DMS153 (cell line): ENCODE results near the gene PHF1.
"Not testable (repeated sequence)": the region's sequence is repeated elsewhere in the genome, so short reads cannot be mapped to it uniquely, and the experiment has no call there.

Experiments
- DNase-seq: peaks from one replicate; lab custom pipeline; 2025; lab: John Stamatoyannopoulos, UW

PHF1 gene

DNA sequence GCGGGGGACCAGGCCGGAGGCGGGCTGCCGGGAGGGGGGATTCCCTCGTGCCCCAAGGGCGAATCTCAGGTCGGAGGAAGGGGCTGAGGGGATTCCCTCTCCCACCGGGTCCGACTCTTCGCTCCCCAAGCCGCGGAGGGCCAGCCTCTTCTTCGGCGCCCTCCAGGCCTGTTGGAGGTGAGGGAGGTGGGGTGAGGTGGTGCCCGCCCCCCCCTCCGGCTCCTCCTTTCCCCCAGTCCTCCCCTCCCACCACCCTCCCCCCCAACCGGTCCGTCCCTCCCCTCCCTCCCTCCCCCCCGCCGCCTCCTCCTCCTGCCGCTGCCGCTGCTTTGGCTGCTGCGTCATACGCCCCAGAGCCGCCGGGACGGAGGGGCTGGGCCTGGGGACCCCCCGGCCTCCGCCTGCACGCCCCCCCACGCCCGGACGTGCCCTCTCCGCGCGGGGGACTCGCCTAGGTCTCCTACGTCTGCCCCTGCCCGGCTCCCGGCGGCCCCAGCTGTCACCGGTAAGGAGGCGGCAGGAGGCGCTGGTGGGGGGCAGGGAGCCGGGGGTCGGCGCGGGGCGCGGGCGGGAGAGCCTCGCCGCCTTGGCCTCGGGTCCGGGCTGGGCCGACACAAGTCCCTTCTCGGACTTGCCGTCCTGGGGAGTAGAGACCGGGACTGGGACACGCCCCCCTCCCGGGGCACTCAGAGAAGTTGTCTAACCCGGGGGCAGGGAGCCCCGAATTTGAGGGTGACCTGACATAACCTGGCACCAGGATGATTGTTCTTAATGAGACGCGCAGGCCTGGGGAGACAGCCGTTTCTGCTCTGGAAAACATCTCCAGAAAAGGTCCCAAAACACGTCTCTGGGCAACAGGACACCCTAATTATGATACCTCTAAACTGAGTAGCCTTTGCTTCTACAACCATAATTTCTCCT is at the start of gene PHF1:
Gene PHF1 (plus strand): TSS at position 304 of the 921 bp plus-strand sequence. CDS start 1,250 bp downstream, outside the sequence.
- no peak for DNase-seq

DNA sequence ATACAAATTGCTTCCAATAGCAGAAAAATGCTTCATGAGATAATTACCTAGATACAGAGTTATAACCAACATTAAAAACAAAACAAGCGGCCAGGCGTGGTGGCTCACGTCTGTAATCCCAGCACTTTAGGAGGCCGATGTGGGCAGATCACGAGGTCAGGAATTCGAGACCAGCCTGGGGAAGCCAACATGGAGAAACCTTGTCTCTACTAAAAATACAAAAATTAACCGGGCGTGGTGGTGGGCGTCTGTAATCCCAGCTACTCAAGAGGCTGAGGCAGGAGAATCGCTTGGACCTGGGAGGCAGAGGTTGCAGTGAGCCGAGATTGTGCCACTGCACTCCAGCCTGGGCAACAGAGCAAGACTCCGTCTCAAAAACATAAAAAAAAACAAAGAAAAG is 47.3 kb upstream of the PHF1 start:
- not testable (repeated sequence) for DNase-seq

DNA sequence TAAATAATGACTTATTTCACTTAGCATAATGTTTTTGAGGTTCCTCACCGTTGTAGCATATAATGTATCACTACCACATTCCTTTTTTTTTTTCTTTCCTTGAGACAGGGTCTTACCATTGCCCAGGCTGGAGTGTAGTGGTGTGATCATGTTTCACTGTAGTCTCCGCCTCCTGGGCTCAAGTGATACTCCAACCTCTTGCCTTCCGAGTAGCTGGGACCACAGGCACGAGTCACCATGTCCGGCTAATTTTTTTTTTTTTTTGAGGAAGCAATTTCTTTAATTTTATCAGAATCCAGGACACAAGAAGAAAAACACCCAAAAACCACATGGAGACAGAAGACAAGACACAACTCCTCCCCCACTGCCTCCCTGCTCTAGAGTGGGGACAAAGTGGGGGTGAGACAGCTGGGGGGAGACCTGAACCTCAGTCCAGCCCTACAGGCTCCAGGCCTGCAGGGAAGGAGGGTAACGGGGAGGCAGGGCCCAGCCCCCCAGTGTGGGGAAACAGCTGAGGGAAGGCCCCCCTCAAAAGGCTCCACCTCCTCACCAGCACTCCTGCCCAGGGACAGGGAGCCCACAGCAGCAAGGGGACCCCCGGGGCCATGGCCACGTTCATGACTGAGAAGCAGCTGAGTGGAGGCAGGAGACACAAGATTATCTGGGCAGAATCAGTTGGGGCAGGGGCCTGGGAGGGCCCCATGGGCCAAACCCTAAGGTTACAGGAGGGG is 46.2 kb upstream of the PHF1 start:
- DNase-seq, result peak; percentile 42

DNA sequence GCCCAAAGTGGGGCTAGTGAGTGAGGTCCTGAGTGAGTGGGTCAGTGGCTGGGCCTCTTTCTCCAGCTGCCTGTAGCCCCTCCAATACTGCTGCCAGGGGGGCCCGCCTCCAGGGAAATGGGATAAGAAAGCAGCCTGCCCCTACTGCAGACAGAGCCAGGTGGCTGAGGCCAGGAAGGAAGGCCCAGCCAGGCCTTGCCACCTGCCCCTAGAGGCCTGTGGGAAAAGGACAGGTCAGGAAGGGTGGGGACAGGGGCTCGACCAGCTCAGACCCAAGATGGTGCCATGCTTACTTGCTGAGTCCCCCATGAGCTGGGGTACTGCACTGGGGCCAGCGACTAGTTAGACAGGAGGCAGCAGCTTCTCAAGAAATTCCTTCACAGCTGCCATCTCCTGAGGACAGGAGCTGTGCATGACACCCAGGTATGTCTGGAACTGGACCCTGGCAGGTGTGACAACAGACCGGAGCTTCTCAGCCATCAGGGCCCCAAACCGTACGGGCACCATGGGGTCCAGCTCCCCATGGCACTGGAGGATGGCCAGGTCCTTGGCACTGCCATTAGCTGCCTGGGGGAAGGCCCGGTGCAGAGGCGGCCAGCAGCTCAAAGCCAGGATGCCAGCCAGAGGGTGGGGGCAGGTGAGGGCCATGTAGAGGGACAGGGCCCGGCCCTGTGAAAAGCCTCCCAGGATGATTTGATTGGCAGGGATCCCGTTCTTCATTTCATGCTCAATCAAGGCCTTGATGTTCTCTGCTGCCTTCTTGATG is 45.4 kb upstream of the PHF1 start:
- not testable (repeated sequence) for DNase-seq

DNA sequence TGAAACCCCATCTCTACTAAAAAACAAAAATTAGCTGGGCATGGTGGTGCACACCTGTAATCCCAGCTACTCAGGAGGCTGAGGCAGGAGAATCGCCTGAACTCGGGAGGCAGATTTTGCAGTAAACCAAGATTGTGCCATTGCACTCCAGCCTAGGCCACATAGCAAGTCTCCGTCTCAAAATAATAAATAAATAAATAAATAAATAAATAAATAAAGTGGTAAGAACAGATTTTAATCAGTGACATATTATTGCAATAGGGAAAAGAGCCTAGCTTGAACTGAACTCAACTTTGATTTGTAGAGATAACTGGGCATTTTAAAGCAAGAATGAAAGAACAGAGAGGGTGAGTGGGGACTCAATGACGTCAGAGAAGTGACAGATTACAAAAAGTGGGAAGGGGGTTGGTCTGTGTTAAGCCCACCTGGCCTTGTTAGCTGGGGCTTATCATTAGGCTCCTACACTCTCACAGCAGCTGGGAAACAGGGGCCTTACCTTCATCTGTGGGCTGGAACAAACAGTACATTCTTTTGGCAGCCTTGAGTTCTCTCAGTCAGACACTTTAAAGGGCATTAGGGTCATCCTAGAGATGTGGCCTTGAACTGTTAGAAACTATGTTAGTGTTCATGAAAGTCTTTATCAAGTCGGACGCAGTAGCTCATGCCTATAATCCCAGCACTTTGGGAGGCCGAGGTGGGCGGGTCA is 43.7 kb upstream of the PHF1 start:
- DNase-seq, result no peak

DNA sequence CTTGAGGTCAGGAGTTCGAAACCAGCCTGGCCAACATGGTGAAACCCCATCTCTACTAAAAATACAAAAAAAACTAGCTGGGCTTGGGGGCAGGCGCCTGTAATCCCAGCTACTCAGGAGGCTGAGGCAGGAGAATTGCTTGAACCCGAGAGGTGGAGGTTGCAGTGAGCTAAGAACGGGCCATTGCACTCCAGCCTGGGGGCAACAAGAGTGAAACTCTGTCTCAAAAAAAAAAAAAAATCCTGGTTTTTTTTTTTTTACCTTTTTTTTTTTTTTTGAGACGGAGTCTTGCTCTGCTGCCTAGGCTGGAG is 43.1 kb upstream of the PHF1 start:
- not testable (repeated sequence) for DNase-seq

DNA sequence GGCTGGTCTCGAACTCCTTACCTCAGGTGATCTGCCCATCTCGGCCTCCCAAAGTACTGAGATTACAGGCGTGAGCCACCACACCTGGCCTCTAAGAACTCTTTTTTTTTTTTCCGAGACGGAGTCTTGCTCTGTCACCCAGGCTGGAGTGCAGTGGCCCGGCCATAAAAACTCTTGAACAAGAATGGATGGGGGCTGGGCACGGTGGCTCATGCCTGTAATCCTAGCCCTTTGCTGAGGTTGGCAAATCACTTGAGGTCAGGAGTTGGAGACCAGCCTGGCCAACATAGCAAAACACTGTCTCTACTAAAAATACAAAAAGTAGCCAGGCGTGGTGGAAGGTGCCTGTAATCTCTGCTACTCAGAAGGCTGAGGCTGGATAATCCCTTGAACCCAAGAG is 38.9 kb upstream of the PHF1 start:
- not testable (repeated sequence) for DNase-seq

DNA sequence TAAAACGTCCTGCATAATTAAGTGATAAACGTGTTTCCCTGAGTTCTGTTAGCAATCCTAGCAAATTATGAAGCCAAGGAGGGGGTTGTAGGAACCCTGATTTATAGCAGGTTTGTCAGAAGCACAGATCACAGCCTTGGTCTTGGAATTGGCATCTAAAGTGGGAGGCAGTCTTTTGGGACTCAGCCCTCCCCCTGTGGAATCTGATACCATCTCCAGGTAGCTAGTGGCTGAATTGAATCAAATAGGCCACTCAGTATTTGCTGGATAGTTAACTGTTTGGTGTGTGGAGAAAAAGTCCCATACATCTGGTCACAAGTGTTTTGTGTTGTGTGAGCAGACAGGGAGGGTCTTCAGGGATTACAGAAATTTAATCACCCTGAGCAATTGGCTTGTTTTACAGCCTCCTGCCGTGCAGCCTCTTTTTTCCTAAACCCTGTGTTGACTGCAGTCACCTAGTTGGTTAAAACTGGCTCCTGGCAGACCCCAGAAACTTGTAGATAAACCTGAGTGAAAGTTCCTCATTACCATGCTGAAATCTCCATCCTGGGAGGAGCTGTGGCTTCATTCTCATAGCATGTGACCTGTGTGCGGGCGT is 38.2 kb upstream of the PHF1 start:
- DNase-seq, result no peak

DNA sequence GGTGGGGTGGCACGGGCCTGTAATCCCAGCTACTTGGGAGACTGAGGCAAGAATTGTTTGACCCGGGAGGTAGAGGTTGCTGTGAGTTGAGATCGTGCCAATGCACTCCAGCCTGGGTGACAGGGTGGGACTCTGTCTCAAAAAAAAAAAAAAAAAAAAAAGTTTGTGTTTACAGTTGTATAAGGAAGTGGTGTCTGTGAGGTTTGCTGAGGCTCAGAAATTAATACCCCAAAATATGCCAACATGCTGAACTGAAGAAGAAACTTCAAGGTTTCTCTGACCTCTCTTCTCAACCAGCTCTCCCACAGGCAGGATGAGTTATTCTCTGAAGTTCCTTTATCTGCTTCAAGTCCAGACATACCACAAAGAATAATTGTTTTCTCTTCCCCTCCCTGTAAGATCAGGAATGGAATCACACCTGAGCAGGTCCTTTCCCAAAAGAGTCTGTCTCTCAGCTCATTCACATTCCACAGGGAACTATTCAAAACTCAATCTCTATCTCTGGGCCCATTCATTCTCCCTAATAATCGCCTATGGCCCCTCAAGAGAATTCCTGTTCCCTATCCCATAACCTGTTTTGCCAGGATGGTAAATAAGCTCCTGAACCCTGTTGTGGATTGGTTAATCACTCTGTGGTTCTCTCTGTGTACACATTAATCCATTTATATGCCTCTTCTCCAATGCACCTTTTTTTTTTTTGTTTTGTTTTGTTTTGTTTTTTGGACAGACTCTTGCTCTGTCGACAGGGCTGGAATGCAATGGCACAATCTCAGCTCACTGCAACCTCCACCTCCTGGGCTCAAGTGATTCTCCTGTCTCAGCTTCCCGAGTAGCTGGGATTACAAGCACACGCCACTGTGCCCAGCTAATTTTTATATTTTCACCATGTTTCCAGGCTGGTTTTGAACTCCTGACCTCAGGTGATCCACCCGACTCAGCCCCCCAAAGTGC is 36.6 kb upstream of the PHF1 start:
- DNase-seq, result no peak

DNA sequence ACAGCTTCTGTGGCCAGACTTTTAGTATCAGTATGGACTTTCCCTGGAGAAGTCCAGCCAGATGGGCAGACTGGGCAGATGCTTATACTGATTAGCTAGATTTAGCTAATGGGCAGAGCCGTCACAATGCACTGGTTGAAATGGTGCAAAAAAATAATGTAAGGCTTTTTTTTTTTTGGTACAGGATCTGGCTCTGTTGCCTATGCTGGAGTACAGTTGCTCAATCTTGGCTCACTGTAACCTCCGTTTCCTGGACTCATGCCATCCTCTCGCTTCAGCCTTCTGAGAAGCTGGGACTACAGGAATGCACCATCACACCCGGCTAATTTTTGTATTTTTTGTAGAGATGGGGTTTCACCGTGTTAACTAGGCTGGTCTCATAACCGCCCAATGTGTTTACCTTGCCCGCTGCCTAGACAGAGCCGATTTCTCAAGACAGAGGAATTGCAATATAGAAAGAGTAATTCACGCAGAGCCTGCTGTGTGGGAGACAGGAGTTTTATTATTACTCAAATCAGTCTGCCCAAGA is 35.6 kb upstream of the PHF1 start:
- DNase-seq, result no peak

DNA sequence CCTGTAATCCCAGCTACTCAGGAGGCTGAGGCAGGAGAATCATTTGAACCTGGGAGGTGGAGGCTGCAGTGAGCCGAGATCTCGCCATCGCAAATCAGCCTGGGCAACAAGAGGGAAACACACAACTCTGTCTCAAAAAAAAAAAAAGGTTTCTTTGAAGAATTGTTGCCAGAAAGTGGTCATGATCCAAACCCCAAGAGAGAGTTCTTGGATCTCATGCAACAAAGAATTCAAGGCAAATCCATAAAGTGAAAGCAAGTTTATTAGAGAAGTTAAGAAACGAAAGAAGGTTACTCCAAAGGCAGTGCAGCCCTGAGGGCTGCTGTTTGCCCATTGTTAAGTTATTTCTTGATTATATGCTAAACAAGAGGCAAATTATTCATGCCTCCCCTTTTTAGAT is 33.6 kb upstream of the PHF1 start:
- no peak for DNase-seq

DNA sequence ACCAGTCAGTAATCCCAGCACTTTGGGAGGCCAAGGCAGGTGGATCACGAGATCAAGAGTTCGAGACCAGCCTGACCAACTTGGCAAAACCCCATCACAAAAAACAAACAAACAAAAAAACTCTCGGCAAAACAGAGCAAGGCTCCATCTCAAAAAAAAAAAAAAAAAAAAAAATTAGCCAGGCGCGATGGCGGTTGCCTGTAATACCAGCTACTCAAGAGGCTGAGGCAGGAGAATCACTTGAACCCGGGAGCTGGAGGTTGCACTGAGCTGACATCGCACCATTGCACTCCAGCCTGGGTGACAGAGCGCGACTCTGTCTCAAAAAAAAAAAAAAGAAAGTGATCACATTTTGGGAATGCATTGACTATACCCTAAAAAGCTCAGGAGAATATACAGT is 31.6 kb upstream of the PHF1 start:
- DNase-seq, result not testable (repeated sequence)

DNA sequence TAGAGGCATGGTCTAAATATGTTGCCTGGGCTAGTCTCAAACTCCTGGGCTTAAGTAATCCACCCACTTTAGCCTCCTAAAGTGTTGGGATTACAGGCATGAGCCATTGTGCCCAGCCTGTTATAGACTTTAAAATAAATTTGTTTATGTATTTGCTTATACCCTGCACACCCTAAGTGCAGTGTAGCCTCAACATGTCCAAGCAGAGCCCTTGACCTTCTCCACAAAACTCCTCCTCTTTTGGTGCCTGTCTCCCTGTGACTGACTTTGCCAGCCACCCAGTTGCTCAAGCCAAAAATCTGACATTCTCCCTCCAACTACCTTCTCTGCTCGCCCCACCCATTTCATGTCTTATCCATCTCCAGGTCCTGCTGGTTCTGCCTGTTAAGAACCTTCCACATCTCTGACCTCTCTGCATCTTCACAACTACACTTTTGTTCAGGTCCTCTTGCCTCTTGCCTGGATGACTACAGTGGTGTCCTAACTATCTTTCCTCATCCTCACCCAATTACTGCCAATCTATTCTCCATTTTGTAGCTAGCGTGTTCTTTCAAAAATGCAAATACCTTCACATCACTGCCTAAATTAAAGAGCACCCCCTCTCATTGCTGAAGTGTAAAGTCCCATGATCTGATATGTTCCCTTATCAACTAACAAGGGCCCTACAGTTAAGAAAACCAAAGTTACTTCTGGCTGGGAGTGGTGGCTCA is 30.4 kb upstream of the PHF1 start:
- no peak for DNase-seq

DNA sequence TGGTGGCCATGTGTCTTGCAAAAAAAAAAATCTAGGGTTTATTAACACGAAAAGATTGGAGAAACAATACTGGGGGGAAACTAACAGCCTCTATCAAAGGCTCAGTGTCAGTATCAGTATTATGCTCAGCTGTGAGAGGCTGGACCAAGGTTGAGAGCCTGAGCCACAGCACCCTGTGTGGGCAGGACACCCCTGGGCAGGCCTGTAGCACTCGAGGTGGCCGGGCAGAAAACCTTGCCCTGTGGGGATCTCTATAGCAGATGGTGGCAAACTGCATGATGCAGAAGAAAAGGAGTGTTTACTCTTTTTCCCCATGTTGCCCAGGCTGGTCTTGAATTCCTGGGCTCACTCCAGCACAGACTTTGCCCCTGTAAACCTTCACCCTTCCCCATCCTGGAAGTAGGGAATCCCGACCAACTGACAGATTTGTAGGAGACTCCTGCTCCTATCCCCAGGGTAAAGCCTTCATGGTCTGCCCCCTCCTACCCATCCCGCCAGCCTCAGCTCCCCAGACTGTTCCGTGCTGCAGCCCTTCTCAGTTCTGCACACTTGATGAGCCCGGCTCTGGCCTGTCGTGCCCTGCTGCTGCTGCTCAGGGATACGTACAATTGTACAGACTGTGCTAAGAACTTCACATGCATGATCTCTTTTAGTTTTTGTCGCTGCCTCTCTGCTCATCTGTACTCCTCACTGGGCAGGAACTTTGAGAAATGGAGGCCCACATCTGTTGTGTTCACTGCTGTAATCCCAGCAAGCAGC is 27.2 kb upstream of the PHF1 start:
- no peak for DNase-seq

DNA sequence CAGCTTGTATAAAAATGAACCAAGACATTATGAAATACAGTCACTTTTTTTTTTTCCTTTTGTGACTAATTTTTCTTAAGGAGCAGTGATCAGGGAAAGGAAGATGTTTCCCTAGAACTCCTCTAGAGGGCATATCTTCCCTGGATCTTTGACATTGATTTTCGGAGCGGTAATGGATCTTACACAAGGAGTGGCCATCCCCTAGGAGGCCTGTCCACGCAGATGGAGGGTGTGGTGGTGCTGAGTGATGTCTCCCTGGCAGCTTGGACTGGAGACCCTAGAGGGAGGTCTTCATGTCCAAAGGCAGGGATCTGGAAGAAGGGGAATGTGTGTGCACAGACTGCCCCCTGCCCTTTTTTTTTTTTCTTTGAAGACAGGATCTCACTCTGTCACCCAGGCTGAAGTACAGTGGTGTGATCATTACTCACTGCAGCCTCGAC is 26.2 kb upstream of the PHF1 start:
- DNase-seq, result no peak

DNA sequence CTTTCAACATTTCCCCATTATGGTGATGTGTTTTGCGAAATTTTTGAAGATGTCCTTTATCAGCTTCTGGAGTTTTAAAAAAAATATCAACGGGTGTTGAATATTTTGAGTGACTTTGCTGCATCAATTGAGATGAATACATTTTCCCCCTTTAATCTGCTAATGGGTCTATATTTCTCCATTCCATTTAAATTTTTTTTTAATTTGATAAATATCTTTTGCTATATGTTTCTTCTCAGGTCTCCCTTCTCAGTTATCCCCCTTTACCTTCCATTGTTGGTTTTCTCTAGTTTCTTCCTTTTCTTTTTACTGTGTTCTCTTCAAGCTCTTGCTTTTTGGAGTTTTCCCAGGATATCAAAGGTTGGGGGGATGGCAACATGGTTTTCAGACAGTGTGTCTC is 20.6 kb upstream of the PHF1 start:
- no peak for DNase-seq

DNA sequence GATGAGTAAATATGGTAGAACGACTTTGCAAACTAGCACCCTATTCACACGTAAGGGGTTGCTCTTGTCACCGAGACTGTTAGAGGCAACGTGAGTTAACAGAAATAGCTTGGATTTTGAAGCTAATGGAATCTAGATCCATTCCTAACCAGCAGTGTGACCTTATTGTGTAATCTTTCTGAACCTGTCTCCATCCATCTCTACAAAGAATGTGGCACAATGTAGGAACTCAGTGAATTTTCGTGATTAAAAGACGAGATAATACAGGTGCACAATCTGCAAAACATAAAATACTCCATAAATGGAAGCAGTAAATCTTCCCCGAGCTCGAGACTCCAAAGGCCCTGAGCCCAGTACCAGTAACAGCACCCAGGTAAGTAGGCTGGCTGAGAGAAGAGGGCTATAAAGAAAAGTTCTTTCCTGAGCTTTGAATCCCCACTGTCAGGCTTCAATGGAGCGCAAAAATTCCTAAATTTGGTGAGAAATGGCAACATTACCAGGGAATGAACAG is 20.0 kb upstream of the PHF1 start:
- DNase-seq, result no peak

DNA sequence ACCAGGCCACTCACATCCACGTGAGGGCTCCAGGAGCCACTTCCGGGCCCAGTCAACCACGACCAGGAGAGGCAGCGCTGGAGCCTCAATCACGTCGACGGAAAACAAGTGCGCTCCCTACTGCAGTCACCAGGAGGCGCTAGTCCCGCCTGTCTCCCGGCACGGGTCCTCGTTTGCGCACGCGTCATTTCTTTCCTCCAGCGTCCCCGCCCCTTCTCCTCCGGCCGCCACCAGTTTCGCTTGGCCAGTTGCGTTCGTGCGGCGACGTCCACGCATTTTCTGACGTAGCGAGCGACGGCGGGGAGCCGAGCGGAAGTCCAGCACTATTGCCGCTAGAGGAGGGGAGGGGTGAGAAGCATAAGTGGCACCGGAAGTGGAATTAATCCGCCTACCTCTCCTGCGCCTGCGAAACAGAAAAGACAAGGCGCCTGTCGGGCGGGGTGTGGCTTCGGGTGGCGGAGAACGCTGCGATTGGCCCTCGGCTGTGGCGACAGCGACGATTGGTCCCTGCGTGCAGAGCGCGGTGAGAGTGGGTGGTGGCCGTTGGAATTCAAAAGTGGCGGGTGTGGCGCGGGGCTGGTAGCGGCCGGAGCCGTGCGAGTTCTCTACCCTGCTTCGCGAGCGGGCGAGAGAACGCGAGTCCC is 19.4 kb upstream of the PHF1 start, which contains the start of gene KIFC1:
Gene KIFC1 (plus strand): TSS at position 546 of the 644 bp plus-strand sequence. CDS start 163 bp downstream, outside the sequence.
- DNase-seq, result peak; percentile 100
